Measurements from ENCODE around the gene RABGAP1L.

RABGAP1L gene

DNA sequence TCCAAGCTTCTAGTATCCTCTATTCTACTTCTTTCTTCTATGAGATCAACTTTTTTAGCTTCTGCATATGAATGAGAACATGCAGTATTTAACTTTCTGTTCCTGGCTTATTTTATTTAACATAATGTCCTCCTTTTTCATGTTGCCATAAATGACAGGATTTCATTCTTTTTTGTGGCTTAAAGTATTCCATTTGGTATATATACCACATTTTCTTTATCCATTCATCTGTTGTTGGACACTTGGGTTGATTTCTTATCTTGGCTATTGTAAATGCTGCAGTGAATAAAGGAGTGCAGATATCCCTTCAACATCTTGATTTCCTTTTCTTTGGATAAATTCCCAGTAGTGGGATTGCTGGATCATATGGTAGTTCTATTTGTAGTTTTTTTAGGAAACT lies 498.1 kb downstream of the RABGAP1L start:
- Histone ChIP-seq H3K18ac (ENCODE audit: low read length) (no peak overlapping the region), H3K27me3 (ENCODE audit: insufficient read depth, low read length) (no peaks in the 10 kb centered on the region), H3K4me2 (ENCODE audit: low read length) (no peak overlapping the region), H3K23ac (ENCODE audit: low read length) (no peak overlapping the region), H4K91ac (ENCODE audit: low read depth, low read length) (no peak overlapping the region), H3K4me1 (ENCODE audit: control insufficient read depth in 1 of 2, insufficient read depth in 2 of 2, low read length in 2 of 2) (peaks cover 0 to 2% of the 10 kb centered on the region in 2 experiments), H3K9ac (ENCODE audit: low read length) (no peak overlapping the region), H2BK5ac (ENCODE audit: low read depth, low read length, poor library complexity) (no peak overlapping the region), H3K27ac (ENCODE audit: low read depth, low read length) (no peak overlapping the region), H2BK120ac (ENCODE audit: insufficient read depth, low read length, poor library complexity) (no peak overlapping the region), H2AK5ac (ENCODE audit: low read length) (no peak overlapping the region), H2AFZ (ENCODE audit: insufficient read depth, low read length, poor library complexity) (no peak overlapping the region), H3K4me3 (ENCODE audit: low read depth, low read length) (no peak overlapping the region), H4K12ac (ENCODE audit: low read depth, low read length) (no peak overlapping the region), H3K4ac (ENCODE audit: low read depth, low read length) (no peak overlapping the region), H2BK12ac (ENCODE audit: low read length) (no peak overlapping the region), H3K36me3 (ENCODE audit: control insufficient read depth in 1 of 2, insufficient read depth in 2 of 2, low read length in 2 of 2) (no peaks in the 10 kb centered on the region), H3K79me2 (ENCODE audit: control insufficient read depth, insufficient read depth, low read length, poor library complexity) (no peaks in the 10 kb centered on the region), H3K79me1 (ENCODE audit: low read length) (no peaks in the 10 kb centered on the region), H3K14ac (ENCODE audit: low read length) (no peak overlapping the region), H4K8ac (ENCODE audit: low read depth, low read length) (no peak overlapping the region), H3K9me3 (ENCODE audit: insufficient read depth, low read depth, low read length) (no peaks in the 10 kb centered on the region)
- no peak for DNase-seq

GRCh38 chr1:174657893-174658292 lies 498.6 kb downstream of the RABGAP1L start:
- no peak overlapping the region for H3K9ac ChIP-seq (ENCODE audit: low read length)
- no peaks in the 10 kb centered on the region for H3K27me3 ChIP-seq (ENCODE audit: insufficient read depth, low read length)
- no peak overlapping the region for H3K4ac ChIP-seq (ENCODE audit: low read depth, low read length)
- H3K18ac ChIP-seq (ENCODE audit: low read length), result no peak overlapping the region
- H3K27ac ChIP-seq (ENCODE audit: low read depth, low read length), result no peak overlapping the region
- no peaks in the 10 kb centered on the region for H3K79me2 ChIP-seq (ENCODE audit: control insufficient read depth, insufficient read depth, low read length, poor library complexity)
- no peak overlapping the region for H2BK120ac ChIP-seq (ENCODE audit: insufficient read depth, low read length, poor library complexity)
- H3K23ac ChIP-seq (ENCODE audit: low read length), result no peak overlapping the region
- H3K4me3 ChIP-seq (ENCODE audit: low read depth, low read length), result no peak overlapping the region
- no peak overlapping the region for H4K12ac ChIP-seq (ENCODE audit: low read depth, low read length)
- H2BK5ac ChIP-seq (ENCODE audit: low read depth, low read length, poor library complexity), result no peak overlapping the region
- H3K9me3 ChIP-seq (ENCODE audit: insufficient read depth, low read depth, low read length), result no peaks in the 10 kb centered on the region
- H2AK5ac ChIP-seq (ENCODE audit: low read length), result no peak overlapping the region
- H4K91ac ChIP-seq (ENCODE audit: low read depth, low read length), result no peak overlapping the region
- no peak overlapping the region for H4K8ac ChIP-seq (ENCODE audit: low read depth, low read length)
- H3K79me1 ChIP-seq (ENCODE audit: low read length), result no peaks in the 10 kb centered on the region
- no peak overlapping the region for H2AFZ ChIP-seq (ENCODE audit: insufficient read depth, low read length, poor library complexity)
- WGBS (ENCODE audit: extremely low coverage, insufficient coverage, insufficient read length), result no CpG with 5 or more reads among the region's 1 CpG
- H3K4me1 ChIP-seq (ENCODE audit: control insufficient read depth in 1 of 2, insufficient read depth in 2 of 2, low read length in 2 of 2), result no peaks in the 10 kb centered on the region
- H2BK12ac ChIP-seq (ENCODE audit: low read length), result no peak overlapping the region
- no peaks in the 10 kb centered on the region for H3K36me3 ChIP-seq (ENCODE audit: control insufficient read depth in 1 of 2, insufficient read depth in 2 of 2, low read length in 2 of 2)
- no peak for DNase-seq
- no peak overlapping the region for H3K4me2 ChIP-seq (ENCODE audit: low read length)
- no peak overlapping the region for H3K14ac ChIP-seq (ENCODE audit: low read length)

DNA sequence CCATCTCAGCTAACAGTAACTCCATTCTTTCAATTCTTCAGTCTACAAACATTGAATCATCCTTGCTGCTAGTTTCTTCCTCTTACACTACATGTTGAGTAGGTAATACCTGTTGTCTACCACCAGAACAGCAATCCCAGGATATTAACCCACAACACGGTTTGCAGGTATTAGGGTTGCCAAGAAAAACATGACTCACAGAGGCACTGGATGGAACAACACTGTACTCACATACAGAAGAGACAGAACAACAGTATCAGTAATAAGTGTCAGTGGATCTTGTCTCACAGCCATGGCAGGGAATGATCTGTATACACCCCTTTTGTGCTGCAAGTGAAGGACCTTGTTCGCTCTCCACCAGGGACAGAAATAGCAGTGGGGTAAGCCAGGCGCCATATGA lies 500.5 kb downstream of the RABGAP1L start:
- H3K4me2 ChIP-seq (ENCODE audit: low read length), result no peak overlapping the region
- no peak overlapping the region for H2AFZ ChIP-seq (ENCODE audit: insufficient read depth, low read length, poor library complexity)
- no peaks in the 10 kb centered on the region for H3K27me3 ChIP-seq (ENCODE audit: insufficient read depth, low read length)
- no peak overlapping the region for H2BK5ac ChIP-seq (ENCODE audit: low read depth, low read length, poor library complexity)
- no peaks in the 10 kb centered on the region for H3K9me3 ChIP-seq (ENCODE audit: insufficient read depth, low read depth, low read length)
- H2BK120ac ChIP-seq (ENCODE audit: insufficient read depth, low read length, poor library complexity), result no peak overlapping the region
- no peak overlapping the region for H4K12ac ChIP-seq (ENCODE audit: low read depth, low read length)
- H3K18ac ChIP-seq (ENCODE audit: low read length), result no peak overlapping the region
- H2BK12ac ChIP-seq (ENCODE audit: low read length), result no peak overlapping the region
- H3K4ac ChIP-seq (ENCODE audit: low read depth, low read length), result no peak overlapping the region
- no peaks in the 10 kb centered on the region for H3K79me2 ChIP-seq (ENCODE audit: control insufficient read depth, insufficient read depth, low read length, poor library complexity)
- H3K9ac ChIP-seq (ENCODE audit: low read length), result no peak overlapping the region
- no CpG with 5 or more reads among the region's 3 CpGs for WGBS (ENCODE audit: extremely low coverage, insufficient coverage, insufficient read length)
- no peak overlapping the region for H3K27ac ChIP-seq (ENCODE audit: low read depth, low read length)
- no peak overlapping the region for H4K91ac ChIP-seq (ENCODE audit: low read depth, low read length)
- H3K14ac ChIP-seq (ENCODE audit: low read length), result no peak overlapping the region
- no peak overlapping the region for H3K23ac ChIP-seq (ENCODE audit: low read length)
- peak in 1 of 2 donors; percentile 53 for DNase-seq
- H3K4me1 ChIP-seq (ENCODE audit: control insufficient read depth in 1 of 2, insufficient read depth in 2 of 2, low read length in 2 of 2), result no peaks in the 10 kb centered on the region
- no peaks in the 10 kb centered on the region for H3K36me3 ChIP-seq (ENCODE audit: control insufficient read depth in 1 of 2, insufficient read depth in 2 of 2, low read length in 2 of 2)
- H3K4me3 ChIP-seq (ENCODE audit: low read depth, low read length), result no peak overlapping the region
- H2AK5ac ChIP-seq (ENCODE audit: low read length), result no peak overlapping the region
- H3K79me1 ChIP-seq (ENCODE audit: low read length), result no peaks in the 10 kb centered on the region
- H4K8ac ChIP-seq (ENCODE audit: low read depth, low read length), result no peak overlapping the region

DNA sequence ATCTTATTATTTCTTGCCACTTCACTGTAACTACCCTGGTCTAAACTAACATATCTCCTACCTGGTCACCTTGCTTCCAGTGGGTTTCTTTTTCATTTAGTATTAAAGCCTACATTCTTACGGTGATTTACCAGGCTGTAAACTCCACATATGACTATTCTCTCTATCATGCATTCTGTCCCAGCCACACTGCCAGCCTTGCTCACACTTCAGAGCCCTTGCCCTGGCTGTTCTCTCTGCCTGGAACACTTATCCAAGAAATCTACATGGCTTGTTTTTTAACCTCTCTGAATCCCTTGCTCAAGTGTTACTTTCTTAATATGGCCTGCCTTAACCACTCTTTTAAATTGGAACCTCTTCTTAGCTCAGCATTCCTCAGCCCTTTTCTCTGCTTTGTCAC lies 501.2 kb downstream of the RABGAP1L start:
- Histone ChIP-seq H3K79me2 (ENCODE audit: control insufficient read depth, insufficient read depth, low read length, poor library complexity) (no peaks in the 10 kb centered on the region), H4K8ac (ENCODE audit: low read depth, low read length) (no peak overlapping the region), H4K91ac (ENCODE audit: low read depth, low read length) (no peak overlapping the region), H3K4me3 (ENCODE audit: low read depth, low read length) (no peak overlapping the region), H2AFZ (ENCODE audit: insufficient read depth, low read length, poor library complexity) (no peak overlapping the region), H3K4ac (ENCODE audit: low read depth, low read length) (no peak overlapping the region), H3K4me2 (ENCODE audit: low read length) (no peak overlapping the region), H3K4me1 (ENCODE audit: control insufficient read depth in 1 of 2, insufficient read depth in 2 of 2, low read length in 2 of 2) (no peaks in the 10 kb centered on the region), H3K27me3 (ENCODE audit: insufficient read depth, low read length) (no peaks in the 10 kb centered on the region), H3K18ac (ENCODE audit: low read length) (no peak overlapping the region), H3K9me3 (ENCODE audit: insufficient read depth, low read depth, low read length) (no peaks in the 10 kb centered on the region), H3K27ac (ENCODE audit: low read depth, low read length) (no peak overlapping the region), H2BK120ac (ENCODE audit: insufficient read depth, low read length, poor library complexity) (no peak overlapping the region), H2AK5ac (ENCODE audit: low read length) (no peak overlapping the region), H3K23ac (ENCODE audit: low read length) (no peak overlapping the region), H2BK5ac (ENCODE audit: low read depth, low read length, poor library complexity) (no peak overlapping the region), H3K79me1 (ENCODE audit: low read length) (no peaks in the 10 kb centered on the region), H2BK12ac (ENCODE audit: low read length) (no peak overlapping the region), H3K36me3 (ENCODE audit: control insufficient read depth in 1 of 2, insufficient read depth in 2 of 2, low read length in 2 of 2) (no peaks in the 10 kb centered on the region), H4K12ac (ENCODE audit: low read depth, low read length) (no peak overlapping the region), H3K14ac (ENCODE audit: low read length) (no peak overlapping the region), H3K9ac (ENCODE audit: low read length) (no peak overlapping the region)
- DNase-seq, result no peak
- WGBS (ENCODE audit: extremely low coverage, insufficient coverage, insufficient read length), result no CpG with 5 or more reads among the region's 1 CpG

All from trophoblast cell (in vitro differentiated cells and primary cell).